ENCODE measurements around the gene RIMBP2. TPM values are rescaled to one million over a fixed set of nuclear protein-coding genes. Genes with fewer than 3 reads are reported as not detected.

The RIMBP2 gene
- total RNA-seq, 1 donor from 2014 or later = 20.5 TPM

- H3K9me3 Mint-ChIP-seq (ENCODE audit: unreplicated experiment) = peaks cover 22% of the 10 kb centered on the region
- TF ChIP-seq, protein P1, sequence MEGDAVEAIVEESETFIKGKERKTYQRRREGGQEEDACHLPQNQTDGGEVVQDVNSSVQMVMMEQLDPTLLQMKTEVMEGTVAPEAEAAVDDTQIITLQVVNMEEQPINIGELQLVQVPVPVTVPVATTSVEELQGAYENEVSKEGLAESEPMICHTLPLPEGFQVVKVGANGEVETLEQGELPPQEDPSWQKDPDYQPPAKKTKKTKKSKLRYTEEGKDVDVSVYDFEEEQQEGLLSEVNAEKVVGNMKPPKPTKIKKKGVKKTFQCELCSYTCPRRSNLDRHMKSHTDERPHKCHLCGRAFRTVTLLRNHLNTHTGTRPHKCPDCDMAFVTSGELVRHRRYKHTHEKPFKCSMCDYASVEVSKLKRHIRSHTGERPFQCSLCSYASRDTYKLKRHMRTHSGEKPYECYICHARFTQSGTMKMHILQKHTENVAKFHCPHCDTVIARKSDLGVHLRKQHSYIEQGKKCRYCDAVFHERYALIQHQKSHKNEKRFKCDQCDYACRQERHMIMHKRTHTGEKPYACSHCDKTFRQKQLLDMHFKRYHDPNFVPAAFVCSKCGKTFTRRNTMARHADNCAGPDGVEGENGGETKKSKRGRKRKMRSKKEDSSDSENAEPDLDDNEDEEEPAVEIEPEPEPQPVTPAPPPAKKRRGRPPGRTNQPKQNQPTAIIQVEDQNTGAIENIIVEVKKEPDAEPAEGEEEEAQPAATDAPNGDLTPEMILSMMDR (IDR thresholded peaks at IDR 0.05; ENCODE audit: partially characterized antibody, unreplicated experiment) = no peak
- H3K27ac Mint-ChIP-seq (ENCODE audit: unreplicated experiment) = no peak overlapping the region
- no peak overlapping the region for H3K4me3 Mint-ChIP-seq (ENCODE audit: unreplicated experiment)
- H3K4me1 Mint-ChIP-seq (ENCODE audit: low read depth, unreplicated experiment) = peaks cover 3% of the 10 kb centered on the region
- H3K27me3 Mint-ChIP-seq (ENCODE audit: unreplicated experiment) = peaks cover 6% of the 10 kb centered on the region
- no peaks in the 10 kb centered on the region for H3K36me3 Mint-ChIP-seq (ENCODE audit: unreplicated experiment)
- DNase-seq = no peak
Measured at GRCh38 chr12:130463275-130463658, 252.8 kb downstream of the RIMBP2 start.

- H3K4me3 Mint-ChIP-seq (ENCODE audit: unreplicated experiment) = no peak overlapping the region
- no peak for DNase-seq
- peaks cover 6% of the 10 kb centered on the region for H3K27me3 Mint-ChIP-seq (ENCODE audit: unreplicated experiment)
- H3K4me1 Mint-ChIP-seq (ENCODE audit: low read depth, unreplicated experiment) = peaks cover 3% of the 10 kb centered on the region
- H3K27ac Mint-ChIP-seq (ENCODE audit: unreplicated experiment) = no peak overlapping the region
- TF ChIP-seq, protein P1 (IDR thresholded peaks at IDR 0.05; ENCODE audit: partially characterized antibody, unreplicated experiment) = no peak
- H3K9me3 Mint-ChIP-seq (ENCODE audit: unreplicated experiment) = peaks cover 22% of the 10 kb centered on the region
- H3K36me3 Mint-ChIP-seq (ENCODE audit: unreplicated experiment) = no peaks in the 10 kb centered on the region
Measured at GRCh38 chr12:130462558-130463274, 253.4 kb downstream of the RIMBP2 start.

- TF ChIP-seq, protein P1 (IDR thresholded peaks at IDR 0.05; ENCODE audit: partially characterized antibody, unreplicated experiment) = no peak
- DNase-seq = no peak
- no peaks in the 10 kb centered on the region for H3K36me3 Mint-ChIP-seq (ENCODE audit: unreplicated experiment)
- H3K4me1 Mint-ChIP-seq (ENCODE audit: low read depth, unreplicated experiment) = peaks cover 3% of the 10 kb centered on the region
- peaks cover 17% of the 10 kb centered on the region for H3K9me3 Mint-ChIP-seq (ENCODE audit: unreplicated experiment)
- H3K27me3 Mint-ChIP-seq (ENCODE audit: unreplicated experiment) = peaks cover 6% of the 10 kb centered on the region
- no peak overlapping the region for H3K27ac Mint-ChIP-seq (ENCODE audit: unreplicated experiment)
- no peak overlapping the region for H3K4me3 Mint-ChIP-seq (ENCODE audit: unreplicated experiment)
Measured at GRCh38 chr12:130461839-130462557, 254.1 kb downstream of the RIMBP2 start.

GRCh38 chr12:130461447-130461815 is 254.7 kb downstream of the RIMBP2 start:
- DNase-seq = no peak
- Mint-ChIP-seq H3K36me3 (ENCODE audit: unreplicated experiment) (no peaks in the 10 kb centered on the region), H3K27me3 (ENCODE audit: unreplicated experiment) (peaks cover 6% of the 10 kb centered on the region), H3K9me3 (ENCODE audit: unreplicated experiment) (peaks cover 17% of the 10 kb centered on the region), H3K4me1 (ENCODE audit: low read depth, unreplicated experiment) (peaks cover 3% of the 10 kb centered on the region), H3K27ac (ENCODE audit: unreplicated experiment) (no peak overlapping the region), H3K4me3 (ENCODE audit: unreplicated experiment) (no peak overlapping the region)
- TF ChIP-seq, protein P1 (IDR thresholded peaks at IDR 0.05; ENCODE audit: partially characterized antibody, unreplicated experiment) = no peak

Measured in glutamatergic neuron (in vitro differentiated cells).